Peyer's patch (tissue), 4 donors: ENCODE data around the gene TBL1Y.

Experiments
- CTCF ChIP-seq, 6 experiments: fragments of 450-650 bp in 4 of 6; fragments of 200-600 bp in 2 of 6; sonication (generic) in 1 of 6; IDR thresholded peaks; one replicate each; pipeline ENCODE4 v1.5.1; 2017 to 2019; ENCODE audit warnings: antibody characterized with exemption in 6 of 6, mild to moderate bottlenecking in 3 of 6, moderate library complexity in 1 of 6
- POLR2A ChIP-seq, 2 donors: fragments of 450-650 bp; IDR thresholded peaks; one replicate each; pipeline ENCODE4 v1.5.1; 2017; ENCODE audit warnings: antibody characterized with exemption in 2 of 2, mild to moderate bottlenecking in 2 of 2, moderate library complexity in 2 of 2

GRCh38 chrY:7007911-7008310 is 97.4 kb downstream of the TBL1Y start:
- TF ChIP-seq CTCF (IDR thresholded peaks at IDR 0.05) (no peak), POLR2A (IDR thresholded peaks at IDR 0.05) (no peak)
